GM21576 (cell line): ENCODE measurements around the gene RTN4RL2.

ENCODE experiments used
- ATAC-seq: cut with Tn5 transposase; IDR thresholded peaks from one replicate; pipeline ENCODE4 v1.9.1; 2021; ENCODE audit warnings: mild to moderate bottlenecking, moderate library complexity; ENCODE audit not compliant: unreplicated experiment

RTN4RL2 gene

DNA sequence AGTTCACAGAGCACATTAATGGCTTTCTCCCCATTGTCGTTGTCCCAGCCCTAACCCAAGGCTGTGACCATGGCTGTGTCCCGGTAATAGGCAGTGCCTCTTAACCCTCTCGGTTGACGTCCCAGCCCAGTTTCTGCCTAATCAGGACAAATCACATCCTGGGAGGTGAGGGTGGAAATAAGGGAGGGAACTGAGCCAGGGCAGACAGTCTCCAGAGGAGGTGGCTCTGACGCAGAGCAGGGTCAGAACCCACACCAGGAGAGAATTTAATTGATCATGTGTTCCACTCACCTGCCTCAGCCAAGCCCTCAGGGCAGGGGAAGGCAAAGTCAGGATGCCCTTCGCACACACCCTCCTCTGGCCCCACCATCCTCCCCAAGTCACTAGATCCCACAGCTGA, 38.2 kb downstream of the RTN4RL2 start:
- no peak for ATAC-seq

DNA sequence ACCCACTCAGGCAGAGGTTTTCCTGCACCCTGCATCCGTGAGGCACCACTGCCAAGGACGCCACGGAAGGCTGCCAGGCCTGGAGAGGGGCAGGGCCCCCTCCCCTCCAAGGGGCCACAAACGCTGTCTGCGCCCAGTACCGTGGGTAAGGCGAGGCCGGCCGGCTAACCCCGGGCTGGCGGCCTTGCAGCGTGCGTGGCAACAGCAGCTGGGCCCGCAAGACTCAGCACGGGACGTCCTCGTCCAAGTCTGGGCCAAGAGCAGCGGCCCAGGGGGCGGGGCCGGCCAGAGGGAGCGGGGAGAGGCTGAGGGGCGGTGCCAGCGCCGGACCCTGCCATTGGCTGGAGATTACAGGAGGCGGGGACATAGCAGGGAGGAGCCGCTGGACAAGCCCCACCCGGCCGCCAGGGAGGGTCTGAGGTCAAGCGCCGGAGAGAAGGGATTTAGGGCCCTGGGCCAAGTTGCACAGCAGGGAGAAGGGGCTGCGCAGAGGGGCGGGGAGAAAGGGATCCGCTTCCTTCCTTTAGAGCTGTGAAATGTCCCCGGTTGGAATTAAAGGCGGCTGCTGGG, 39.2 kb downstream of the RTN4RL2 start:
- ATAC-seq, result peak; percentile 100

DNA sequence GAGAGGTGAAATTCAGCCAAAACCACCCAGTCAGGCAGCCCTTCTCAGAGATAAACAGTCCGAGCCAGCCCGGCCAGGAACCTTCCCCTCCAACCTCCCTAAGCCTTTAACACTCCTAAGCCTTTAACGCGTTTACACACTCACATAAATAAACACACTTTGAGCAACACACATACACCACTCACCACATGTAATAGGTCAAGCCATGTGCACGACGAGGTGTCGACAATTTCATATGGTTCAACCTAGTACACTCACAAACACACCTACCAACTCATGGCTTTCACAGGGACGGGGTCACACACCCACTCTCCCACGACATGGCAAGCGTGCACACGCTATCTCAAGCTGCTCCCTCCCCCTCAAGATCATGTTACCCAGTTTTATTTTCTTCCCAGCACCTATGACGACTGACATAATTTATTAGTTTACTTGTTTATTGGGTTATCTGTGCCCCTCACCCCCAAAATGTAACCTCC, 39.7 kb downstream of the RTN4RL2 start:
- no peak for ATAC-seq

DNA sequence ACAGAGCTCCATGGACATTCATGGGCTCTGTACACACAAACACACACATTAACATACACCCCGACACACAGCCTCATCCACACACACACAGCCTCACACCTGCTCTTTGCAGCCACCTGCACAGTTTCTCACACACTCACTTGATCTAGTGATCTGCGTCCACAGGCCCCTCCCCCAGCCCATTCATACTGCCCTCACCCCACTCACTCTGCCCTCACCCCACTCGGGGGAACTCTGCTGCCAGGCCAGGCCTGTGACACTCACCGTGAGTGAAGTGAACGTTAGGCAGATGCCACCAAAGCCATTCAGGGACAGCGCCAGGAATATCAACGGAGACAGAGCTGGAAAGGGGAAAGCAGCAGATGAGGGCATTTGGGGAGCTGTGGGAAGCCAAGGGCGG, 40.2 kb downstream of the RTN4RL2 start:
- no peak for ATAC-seq

DNA sequence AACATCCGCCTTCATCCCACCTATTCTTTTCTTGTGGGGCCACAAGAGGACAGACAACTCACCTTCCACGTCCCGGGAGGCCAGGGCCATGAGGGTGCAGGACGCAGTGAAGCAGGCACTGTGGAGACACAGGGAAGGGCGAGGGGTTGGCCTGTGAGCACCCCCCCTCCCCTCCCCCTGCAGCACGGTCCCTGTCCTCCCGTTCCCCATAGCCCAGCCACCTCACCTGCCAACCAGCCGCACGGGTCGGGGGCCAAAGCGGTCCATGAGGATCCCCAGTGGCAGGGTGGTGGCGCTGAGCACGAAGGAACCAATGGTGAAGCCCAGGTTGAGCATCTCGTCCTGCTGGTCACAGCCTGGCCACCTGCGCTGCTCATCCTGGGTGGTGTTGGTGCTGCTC, 40.6 kb downstream of the RTN4RL2 start:
- no peak for ATAC-seq

DNA sequence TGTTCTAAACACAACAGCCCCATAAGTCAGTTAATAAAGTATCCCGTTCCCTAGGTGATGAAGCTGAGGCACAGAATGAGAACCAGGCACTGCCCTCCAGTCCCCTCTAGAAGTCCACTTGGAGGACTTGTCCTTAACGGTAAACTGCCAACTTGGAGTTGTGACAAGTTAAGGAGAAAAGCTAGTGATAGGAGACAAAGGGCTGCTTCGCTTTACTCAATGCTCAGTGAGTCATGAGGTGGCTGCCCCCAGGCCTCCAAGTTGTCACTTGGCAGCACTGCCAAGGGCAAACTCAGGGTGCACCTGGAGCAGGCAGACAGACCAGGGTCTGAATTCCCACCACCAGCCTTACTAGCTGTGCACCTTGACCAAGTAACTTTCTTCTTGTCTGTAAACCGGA, 41.6 kb downstream of the RTN4RL2 start:
- no peak for ATAC-seq

DNA sequence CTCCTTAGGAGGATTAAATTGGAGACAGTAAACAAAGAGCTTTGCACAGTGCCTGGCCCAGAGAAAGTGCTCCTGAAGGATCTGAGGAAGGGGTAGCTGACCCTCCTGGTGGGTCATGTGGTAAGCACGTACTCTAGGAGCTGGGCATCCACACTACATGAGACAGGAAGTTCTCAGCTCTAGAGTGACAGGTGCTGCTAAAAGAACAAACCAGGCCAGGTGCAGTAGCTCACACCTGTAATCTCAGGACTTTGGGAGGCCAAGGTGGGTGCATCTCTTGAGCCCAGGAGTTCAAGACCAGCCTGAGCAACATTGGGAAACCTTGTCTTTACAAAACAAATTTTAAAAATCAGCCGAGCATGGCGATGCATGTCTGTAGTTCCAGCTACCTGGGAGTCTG, 42.0 kb downstream of the RTN4RL2 start:
- ATAC-seq, result no peak

DNA sequence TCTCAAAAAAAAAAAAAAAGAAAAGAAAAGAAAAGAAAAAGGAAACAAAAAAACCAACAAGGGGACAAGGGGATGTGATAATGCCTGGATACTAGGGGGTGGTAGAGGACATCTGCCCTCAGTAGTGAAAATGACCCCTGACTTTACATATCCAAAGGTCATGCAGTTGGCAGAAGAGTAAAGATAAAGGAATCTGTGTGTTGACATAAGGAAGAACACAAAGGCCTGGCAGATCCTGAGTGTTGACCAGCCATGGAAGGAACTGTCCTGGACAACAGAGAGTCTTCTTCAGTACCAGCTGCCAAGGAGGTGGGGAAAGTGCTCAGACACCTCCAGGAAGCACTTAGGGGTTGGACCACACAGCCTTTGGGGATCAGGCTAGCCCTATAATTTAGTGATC, 42.5 kb downstream of the RTN4RL2 start:
- ATAC-seq, result no peak

DNA sequence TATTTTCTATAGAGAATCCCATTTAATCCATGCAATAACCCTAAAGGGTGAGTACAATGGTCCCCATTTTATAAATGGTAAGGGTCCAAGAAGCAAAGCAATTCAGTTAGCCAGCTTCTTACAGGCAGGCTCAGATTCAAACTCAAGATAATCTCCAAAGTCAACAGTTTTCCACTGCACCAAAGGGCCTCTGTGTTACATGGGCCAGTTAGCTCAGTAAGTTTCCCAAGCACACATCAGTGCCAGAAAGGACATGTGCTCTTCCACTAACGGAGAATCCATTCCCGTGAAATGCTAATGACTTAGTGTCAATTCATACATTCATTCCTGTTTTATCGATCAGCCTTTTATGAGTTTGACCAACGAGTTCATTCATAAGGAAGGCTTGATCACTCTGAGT, 44.2 kb downstream of the RTN4RL2 start:
- no peak for ATAC-seq

DNA sequence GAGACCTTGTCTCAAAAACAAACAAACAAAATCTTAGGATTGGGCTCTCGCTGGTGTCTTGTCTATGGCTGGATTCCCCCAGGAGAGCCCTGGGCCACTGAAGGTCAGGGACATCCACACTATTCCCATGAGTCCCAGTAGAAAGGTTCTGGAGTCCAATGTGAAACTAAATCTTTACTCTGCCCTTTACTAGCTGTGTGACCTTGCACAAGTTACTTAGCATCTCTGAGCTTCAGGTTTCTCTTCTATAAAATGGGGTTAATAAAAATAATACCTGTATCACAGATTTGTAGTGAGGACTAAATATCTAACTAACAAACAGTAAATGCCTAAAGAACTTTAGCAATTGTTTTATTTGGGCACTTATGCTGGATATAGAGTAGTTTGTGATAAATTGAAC, 46.2 kb downstream of the RTN4RL2 start:
- no peak for ATAC-seq

DNA sequence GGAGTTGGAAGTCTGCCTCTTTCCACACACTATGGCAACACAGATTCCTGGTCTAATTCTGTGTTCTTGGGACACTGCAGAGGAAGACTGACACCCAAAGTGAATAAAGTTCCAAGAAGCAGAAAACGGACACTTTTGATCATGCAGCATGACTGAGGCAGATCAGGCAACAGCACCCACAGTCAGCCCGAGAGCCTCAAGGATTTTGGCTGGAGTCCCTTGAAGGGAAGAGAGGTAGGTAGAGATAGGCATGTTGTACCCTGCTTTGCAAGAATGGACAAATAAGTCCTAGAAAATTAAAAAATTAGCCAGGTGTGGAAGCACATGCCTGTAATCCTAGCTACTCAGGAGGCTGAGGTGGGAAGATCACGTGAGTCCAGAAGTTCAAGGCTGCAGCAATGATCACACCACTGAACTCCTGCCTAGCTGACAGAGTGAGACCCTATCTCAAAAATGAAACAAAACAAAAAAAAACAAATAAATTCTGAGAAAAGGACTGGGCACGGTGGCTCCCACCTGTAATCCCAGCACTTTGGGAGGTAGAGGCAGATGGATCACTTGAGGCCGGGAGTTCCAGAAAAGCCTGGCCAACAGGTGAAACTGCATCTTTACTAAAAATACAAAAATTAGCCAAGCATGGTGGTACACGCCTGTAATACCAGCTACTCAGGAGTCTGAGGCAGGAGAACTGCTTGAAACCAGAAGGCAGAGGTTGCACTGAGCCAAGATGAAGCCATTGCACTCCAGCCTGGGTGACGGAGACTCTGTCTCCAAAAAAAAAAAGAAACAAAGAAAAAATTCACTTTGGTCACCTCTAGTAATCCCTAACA, 48.2 kb downstream of the RTN4RL2 start:
- no peak for ATAC-seq

DNA sequence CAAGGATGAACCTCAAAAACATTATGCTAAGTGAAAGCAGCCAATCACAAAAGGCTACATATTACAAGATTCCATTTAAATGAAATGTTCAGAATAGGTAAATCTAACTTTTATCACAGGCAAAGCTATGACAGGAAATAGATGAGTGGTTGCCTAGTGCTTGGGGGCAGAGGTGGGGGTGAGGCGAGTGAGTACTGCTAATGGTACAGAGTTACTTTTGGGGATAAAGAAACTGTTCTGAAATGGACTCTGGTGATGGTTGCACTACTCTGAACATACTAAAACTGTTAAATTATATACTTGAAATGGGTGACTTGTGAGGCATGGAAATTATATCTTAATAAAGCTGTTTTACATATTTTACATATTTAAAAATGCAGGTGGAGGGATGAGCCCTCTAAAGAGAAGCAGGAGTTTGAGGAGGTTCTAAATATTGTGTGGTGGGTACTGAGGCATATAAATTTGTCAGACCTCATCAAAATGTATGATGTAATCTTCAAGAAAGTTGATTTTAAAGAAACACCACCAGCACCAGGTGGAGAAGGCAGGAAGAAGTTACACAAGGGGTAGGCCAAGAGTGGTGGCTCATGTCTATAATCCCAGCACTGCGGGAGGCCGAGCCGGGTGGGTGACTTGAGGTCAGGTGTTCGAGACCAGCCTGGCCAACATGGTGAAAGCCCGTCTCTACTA, 51.6 kb downstream of the RTN4RL2 start:
- ATAC-seq, result no peak

DNA sequence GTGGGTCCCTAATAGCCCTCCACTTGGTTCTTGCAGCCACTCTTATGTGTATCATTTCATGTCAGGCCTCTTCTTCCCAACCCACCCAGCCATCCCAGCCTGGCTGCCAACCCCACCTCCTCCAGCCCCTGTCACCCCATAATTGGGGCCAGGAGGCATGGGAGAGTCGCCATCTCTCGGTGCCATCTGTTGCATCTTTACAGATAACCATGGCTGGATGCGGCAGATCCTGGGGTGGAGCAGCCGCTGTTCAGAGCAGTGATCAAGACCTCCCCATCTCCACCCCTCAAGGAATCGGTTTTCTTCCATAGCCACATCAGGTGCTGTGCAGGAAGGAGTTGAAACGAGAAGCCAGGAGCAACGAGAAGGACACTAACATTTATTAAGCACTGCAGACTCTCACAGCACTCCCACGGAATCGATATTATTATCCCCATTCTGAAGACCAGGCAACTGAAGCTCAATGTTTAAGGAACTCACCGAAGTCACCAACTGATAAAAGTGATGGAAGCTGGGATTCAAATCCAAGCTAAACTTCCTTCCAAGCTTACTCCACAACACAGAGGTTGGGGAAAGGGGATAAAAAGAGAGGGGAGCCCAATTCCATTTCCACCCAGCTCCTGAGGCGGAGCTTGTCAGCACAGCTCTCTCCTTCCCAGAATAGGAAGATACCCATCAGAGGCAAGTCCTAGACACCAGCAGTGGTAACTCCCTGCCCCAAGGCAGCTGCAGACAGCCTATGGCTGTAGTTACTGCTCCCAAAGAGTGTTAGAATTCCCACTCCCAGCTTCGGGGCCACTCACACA, 52.5 kb downstream of the RTN4RL2 start:
- no peak for ATAC-seq

DNA sequence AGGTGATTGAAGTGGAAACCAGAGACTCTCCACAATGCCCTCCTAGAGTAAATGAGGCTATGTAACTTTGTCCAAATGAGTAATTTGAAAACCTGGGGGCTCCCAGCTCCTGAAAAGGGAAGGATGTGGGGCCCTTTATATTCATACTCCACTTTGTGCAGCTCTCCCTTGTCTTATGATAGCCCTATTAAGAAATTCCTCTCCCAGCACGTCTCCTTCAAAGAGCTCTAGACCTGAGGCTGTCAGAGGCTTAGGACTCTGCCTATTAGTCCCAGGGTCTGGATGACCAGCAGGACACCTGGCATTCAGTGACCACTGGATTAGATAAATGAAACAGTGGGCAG, 53.1 kb downstream of the RTN4RL2 start:
- no peak for ATAC-seq

DNA sequence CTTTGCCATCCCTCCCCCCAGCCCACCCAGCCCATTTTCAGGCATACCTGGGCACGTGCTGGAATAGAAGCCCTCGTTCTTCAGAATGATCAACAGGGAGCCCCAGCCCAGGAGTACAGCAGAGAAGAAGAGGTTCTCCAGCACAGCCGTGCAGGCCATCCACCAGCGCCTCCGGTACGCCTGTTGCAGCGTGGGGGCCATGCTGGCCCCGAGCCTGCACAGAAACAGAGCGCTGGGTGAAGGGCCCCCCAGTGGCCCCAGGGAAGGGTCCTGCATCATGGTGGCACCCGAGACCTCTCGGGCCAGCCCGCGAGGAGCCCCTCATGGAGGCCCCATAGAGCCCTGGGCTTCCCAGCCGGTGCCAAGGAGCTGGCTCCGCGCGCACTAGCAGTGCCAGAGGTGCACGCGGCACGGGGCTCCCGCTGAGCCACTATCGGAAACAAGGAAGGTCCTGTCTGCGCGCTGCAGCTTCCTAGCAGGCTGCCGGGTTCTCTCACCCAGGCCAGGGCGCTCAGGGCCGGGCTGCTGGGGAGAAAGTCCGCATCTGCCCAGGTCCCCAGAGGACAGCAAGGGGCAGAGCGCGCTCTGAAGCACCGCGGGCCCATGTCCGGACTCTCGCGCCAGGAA, 53.7 kb downstream of the RTN4RL2 start:
- ATAC-seq, result peak; percentile 30

DNA sequence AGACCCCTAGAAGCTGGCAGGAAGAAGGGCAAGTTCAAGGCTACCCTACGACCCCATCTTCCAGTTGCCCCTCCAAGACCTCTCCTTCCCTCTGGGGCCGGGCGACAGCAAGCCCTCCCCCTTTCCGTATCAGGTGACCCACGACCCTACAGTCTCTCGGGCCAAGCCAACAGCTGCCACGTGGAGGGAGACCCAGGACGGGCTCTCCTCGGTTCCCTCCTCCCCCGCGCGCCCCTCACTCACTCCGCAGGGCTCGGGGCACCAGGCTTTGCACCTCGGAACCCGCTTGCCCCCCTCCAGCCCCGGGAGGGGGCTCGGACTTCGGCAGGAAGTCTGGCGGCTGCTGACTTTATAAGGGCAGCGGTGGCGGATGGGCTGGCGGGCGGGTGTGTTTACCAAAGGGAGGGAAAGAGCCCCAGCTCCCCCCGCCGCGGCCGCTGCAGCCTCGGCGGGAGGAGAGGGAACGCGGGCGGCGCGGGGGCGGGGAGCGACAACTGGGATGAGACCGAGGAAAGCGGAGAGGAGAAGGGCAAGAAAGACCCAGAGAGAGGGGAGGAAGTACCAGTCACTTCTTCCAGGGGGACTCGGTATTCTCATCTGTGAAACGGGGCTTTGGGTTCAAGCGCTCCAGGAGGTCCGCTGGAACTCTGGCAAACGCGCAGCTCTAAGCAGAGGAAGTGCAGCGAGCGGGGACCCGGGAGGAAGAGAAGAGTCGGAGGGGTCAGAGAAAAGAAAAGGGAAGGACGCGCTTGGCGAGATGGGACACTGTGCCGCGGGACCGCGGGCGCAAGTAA, 54.4 kb downstream of the RTN4RL2 start:
- peak; percentile 38 for ATAC-seq

DNA sequence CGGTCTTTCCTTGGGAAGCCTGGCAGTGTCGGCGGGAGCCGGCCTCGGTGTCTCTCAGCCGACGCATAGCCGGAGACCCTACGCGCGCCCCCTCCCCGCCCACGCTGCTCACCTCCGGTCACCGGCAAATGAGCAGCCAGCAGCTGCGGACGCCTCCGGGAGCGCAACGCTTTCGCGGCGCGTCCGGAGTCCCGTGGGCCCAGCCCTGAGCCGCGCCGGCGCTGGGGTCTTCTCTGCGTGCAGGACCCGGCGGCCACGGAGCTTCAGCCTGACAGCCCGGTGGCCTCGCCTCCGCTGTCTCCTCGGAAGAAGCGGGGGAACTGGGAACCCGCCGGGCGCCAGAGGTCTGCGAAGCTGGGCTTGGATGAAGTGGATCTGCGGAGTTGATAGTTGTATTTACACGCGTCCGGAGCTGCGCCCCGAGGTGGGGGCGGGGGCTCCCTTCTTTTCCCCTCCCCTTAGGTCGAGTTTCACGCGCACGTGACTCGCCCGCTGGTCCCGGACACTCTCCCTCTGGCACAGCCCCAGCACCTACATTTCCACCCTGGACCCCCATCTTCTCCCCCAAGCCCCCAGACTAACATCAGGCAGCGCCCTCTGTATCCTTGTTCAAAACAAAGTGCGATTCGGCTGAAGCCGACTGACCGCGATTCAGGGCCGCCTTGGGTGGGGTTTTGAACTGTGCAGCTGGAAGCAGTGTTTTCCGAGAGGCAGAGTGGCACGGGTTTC, 55.2 kb downstream of the RTN4RL2 start, which contains the start of gene SLC43A1:
SLC43A1 (minus strand) TSS at position 371 of the 729 bp plus-strand sequence. CDS start 1,591 bp downstream, outside the sequence.
- peak; percentile 52 for ATAC-seq

DNA sequence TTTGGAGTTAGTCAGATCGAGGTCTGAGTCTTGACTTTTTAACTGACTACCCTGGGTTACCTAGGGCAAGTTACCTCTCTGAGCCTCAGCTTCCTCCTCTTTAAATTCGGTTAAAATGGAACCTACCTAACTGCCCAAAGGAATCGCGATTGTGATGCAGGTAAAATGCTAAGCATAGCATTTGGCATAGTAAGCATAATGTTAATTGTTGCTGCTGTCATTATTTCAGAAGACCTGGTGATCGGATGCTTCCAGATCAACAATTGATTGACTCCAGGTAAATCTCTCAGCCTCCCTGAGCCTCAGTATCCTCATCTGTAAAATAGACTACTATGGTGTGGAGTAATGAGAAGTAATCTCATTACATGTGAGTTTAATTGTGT, 55.7 kb downstream of the RTN4RL2 start:
- no peak for ATAC-seq

DNA sequence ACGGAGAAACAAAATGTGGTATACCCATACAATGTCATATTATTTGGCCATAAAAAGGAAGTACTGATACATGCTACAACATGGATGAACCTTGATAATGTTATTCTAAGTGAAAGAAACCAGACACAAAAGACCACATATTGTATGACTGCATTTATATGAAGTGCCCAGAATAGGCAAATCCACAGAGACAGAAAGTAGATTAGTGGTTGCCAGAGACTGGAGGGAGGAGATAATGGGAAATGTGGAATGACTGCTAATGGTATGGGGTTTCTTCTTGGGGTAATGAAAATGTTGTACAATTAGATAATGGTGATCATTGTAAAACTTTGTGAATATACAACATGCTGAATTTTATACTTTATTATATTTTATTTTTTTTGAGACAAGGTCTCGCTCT, 60.8 kb downstream of the RTN4RL2 start:
- no peak for ATAC-seq
